ENCODE measurements around the gene PKN3.

DNA sequence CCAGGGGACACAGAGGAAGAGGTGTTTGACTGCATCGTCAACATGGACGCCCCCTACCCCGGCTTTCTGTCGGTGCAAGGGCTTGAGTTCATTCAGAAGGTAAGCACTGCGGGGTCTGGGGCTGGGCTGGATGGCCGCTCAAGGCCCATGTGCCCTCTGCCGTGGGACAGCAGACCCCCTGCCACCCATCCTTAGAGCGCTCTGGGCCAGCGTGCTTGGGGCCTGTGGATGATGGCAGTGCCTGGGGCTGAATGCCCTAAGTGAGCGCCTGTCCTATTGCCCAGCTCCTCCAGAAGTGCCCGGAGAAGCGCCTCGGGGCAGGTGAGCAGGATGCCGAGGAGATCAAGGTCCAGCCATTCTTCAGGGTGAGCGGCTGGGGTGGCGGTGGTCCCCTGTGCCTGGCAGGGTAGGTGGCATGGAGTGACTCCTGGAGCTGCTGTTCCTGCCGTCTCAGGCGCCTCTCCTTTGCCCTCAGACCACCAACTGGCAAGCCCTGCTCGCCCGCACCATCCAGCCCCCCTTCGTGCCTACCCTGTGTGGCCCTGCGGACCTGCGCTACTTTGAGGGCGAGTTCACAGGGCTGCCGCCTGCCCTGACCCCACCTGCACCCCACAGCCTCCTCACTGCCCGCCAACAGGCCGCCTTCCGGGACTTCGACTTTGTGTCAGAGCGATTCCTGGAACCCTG lies 17.8 kb downstream of the PKN3 start:
- no peak for TF ChIP-seq EZH2phosphoT487 (IDR thresholded peaks at IDR 0.05)
- TF ChIP-seq, protein P1, sequence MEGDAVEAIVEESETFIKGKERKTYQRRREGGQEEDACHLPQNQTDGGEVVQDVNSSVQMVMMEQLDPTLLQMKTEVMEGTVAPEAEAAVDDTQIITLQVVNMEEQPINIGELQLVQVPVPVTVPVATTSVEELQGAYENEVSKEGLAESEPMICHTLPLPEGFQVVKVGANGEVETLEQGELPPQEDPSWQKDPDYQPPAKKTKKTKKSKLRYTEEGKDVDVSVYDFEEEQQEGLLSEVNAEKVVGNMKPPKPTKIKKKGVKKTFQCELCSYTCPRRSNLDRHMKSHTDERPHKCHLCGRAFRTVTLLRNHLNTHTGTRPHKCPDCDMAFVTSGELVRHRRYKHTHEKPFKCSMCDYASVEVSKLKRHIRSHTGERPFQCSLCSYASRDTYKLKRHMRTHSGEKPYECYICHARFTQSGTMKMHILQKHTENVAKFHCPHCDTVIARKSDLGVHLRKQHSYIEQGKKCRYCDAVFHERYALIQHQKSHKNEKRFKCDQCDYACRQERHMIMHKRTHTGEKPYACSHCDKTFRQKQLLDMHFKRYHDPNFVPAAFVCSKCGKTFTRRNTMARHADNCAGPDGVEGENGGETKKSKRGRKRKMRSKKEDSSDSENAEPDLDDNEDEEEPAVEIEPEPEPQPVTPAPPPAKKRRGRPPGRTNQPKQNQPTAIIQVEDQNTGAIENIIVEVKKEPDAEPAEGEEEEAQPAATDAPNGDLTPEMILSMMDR (IDR thresholded peaks at IDR 0.05), result no peak
- no peak for TF ChIP-seq EZH2 (IDR thresholded peaks at IDR 0.05)

All from neural progenitor cell (in vitro differentiated cells).